OCI-LY7 (cell line): Measurements from ENCODE around the gene EIF3K. TPM values are rescaled to one million over a fixed set of nuclear protein-coding genes. Genes with fewer than 3 reads are reported as not detected.

Experiments used
- BruUV-seq: library from RNA; stranded (reverse); fragments of 400-500 nt; replicated peaks from 2 replicates; lab custom pipeline; 2021; lab: Mats Ljungman, UMichigan
- CTCF ChIA-PET: fragments of 300-600 bp; sonication (Branson Sonifier 250); formaldehyde crosslinking; loops from one replicate; lab custom pipeline; 2022; ENCODE audit warnings: antibody characterized with exemption; ENCODE audit not compliant: unreplicated experiment; lab: Charles Lee
- POLR2A ChIA-PET: fragments of 300-600 bp; sonication (Branson Sonifier 250); formaldehyde crosslinking; loops from one replicate; lab custom pipeline; 2022; ENCODE audit warnings: antibody characterized with exemption; lab: Charles Lee
- DNase-seq: peaks from one replicate; pipeline ENCODE4 v3.0.0-alpha.2; 2015; ENCODE audit warnings: low spot score
- H2AFZ ChIP-seq: fragments of 200-600 bp; sonication (generic), shearing (Covaris generic); 2 replicates; pipeline ENCODE4 v1.6.1; 2014; ENCODE audit warnings: mild to moderate bottlenecking, antibody characterized with exemption, low read length, moderate library complexity
- H3K27ac ChIP-seq: fragments of 200-600 bp; sonication (generic); 2 replicates; pipeline ENCODE4 v1.5.1; 2014; ENCODE audit warnings: mixed run types, low read depth, mild to moderate bottlenecking, moderate library complexity, low read length, inconsistent platforms; ENCODE audit not compliant: poor library complexity, severe bottlenecking
- H3K36me3 ChIP-seq: fragments of 200-600 bp; sonication (generic); 2 replicates; pipeline ENCODE4 v1.6.1; 2014; ENCODE audit warnings: mild to moderate bottlenecking, antibody characterized with exemption, low read length, moderate library complexity, mixed read lengths; ENCODE audit not compliant: insufficient read depth
- H3K4me1 ChIP-seq: fragments of 200-600 bp; sonication (generic); 2 replicates; pipeline ENCODE4 v1.5.1; 2014; ENCODE audit warnings: mild to moderate bottlenecking, low read length; ENCODE audit not compliant: insufficient read depth, poor library complexity, severe bottlenecking
- H3K4me2 ChIP-seq: fragments of 200-600 bp; sonication (generic); 2 replicates; pipeline ENCODE4 v1.6.1; 2014; ENCODE audit warnings: mild to moderate bottlenecking, low read length
- H3K4me3 ChIP-seq: fragments of 200-600 bp; sonication (generic); 2 replicates; pipeline ENCODE4 v1.5.1; 2014; ENCODE audit warnings: mild to moderate bottlenecking, low read depth, low read length; ENCODE audit not compliant: poor library complexity, severe bottlenecking
- H3K79me2 ChIP-seq: fragments of 200-600 bp; sonication (generic); 2 replicates; pipeline ENCODE4 v1.6.1; 2016; ENCODE audit warnings: low read depth, mild to moderate bottlenecking, low read length, moderate library complexity, mixed read lengths; ENCODE audit not compliant: insufficient read depth
- H3K9me2 ChIP-seq: fragments of 200-600 bp; sonication (generic); 2 replicates; pipeline ENCODE4 v1.6.1; 2016; ENCODE audit warnings: mild to moderate bottlenecking, low read length, mixed read lengths; ENCODE audit not compliant: insufficient read depth
- H3K9me3 ChIP-seq: fragments of 200-600 bp; sonication (generic); 2 replicates; pipeline ENCODE4 v1.6.1; 2014; ENCODE audit warnings: mild to moderate bottlenecking, mixed run types, low read length, mixed read lengths
- H4K20me1 ChIP-seq: fragments of 200-600 bp; sonication (generic); 2 replicates; pipeline ENCODE4 v1.6.1; 2014; ENCODE audit warnings: mild to moderate bottlenecking, antibody characterized with exemption, low read length, moderate library complexity, mixed read lengths; ENCODE audit not compliant: insufficient read depth
- EZH2phosphoT487 ChIP-seq: fragments of 200-600 bp; sonication (generic); IDR thresholded peaks from 2 replicates; pipeline ENCODE4 v1.6.1; 2018; ENCODE audit warnings: low read depth, borderline replicate concordance, mild to moderate bottlenecking, mixed run types, antibody characterized with exemption, low read length, moderate library complexity, mixed read lengths
- intact Hi-C: fragments of 100-400 bp; cut with micrococcal nuclease; formaldehyde crosslinking; loops from one replicate; pipeline ENCODE4 v1.10.0; 2022; ENCODE audit not compliant: unreplicated experiment
- total RNA-seq, 2 experiments: library from RNA; depleted of rRNA in 1 of 2; stranded (reverse); fragments of >200 nt in 1 of 2; shearing (Covaris generic) in 1 of 2; gene quantifications; 2 replicates each; pipeline ENCODE4 v1.2.3, GENCODE V29; 2014 to 2022
- TF ChIP-seq, protein P1 (sequence below): fragments of 200-600 bp; sonication (generic); conservative IDR thresholded peaks from 2 replicates; pipeline ENCODE4 v1.5.1; 2014; ENCODE audit warnings: mild to moderate bottlenecking, antibody characterized with exemption, low read length, moderate library complexity, mixed read lengths

EIF3K gene
- total RNA-seq, 2 experiments from 2014 or later: 321 to 364 TPM

DNA sequence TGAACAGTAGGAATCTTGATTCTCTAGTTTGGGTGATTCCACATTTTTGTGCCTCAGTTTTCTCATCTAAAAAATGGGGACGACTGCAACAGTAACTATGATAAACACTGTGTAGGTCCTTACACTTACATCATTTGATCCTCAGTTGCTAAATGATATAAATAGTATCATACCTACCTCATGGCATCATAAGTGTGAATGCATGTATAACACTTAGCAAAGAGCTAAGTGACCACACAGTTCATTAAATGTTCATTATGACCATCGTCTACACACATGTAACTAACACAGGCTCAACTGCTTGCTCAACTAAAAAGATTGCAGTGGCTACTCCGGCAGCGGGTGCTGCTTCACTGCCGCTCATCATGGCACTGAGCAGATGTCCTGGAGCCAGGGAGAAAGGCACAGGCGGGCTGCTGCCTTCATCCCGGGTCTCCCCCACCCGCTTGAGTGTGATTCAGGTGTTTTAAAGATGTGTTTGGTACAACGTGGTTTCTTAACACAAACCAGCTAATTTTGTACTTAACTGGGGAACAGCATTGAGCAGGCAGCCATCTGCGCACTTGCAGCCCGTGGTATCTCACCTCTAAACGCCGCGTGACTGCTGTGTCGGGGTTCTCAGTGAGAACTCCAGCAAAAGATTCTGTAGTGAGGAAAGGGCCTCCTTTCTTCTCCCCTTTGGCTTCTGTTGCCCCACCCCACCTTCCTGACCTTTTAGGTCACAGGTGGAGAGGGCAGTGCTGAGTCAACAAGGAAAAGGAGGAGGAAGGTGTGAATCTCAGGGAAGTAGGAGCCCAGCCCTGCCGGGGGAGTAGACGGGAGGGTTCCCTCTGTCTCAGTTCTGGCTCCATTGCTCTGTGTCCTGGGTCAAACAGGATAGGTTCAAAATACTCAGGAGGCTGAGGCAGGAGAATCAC, 16.8 kb downstream of the EIF3K start:
- no peaks in the 10 kb centered on the region for H3K9me3 ChIP-seq
- no peaks in the 10 kb centered on the region for H3K79me2 ChIP-seq
- intact Hi-C loops: loop anchor here (5.0 kb wide), 1 partner anchor 297 kb away; the partner anchor contains the start of genes MRPS12 and SARS2
- H4K20me1 ChIP-seq: no peaks in the 10 kb centered on the region
- H3K9me2 ChIP-seq: no peaks in the 10 kb centered on the region
- no TSS peak for BruUV-seq
- no peak overlapping the region for H3K27ac ChIP-seq
- ChIA-PET POLR2A (no interaction called here), CTCF (no interaction called here)
- no peak for TF ChIP-seq EZH2phosphoT487
- TF ChIP-seq, protein P1, sequence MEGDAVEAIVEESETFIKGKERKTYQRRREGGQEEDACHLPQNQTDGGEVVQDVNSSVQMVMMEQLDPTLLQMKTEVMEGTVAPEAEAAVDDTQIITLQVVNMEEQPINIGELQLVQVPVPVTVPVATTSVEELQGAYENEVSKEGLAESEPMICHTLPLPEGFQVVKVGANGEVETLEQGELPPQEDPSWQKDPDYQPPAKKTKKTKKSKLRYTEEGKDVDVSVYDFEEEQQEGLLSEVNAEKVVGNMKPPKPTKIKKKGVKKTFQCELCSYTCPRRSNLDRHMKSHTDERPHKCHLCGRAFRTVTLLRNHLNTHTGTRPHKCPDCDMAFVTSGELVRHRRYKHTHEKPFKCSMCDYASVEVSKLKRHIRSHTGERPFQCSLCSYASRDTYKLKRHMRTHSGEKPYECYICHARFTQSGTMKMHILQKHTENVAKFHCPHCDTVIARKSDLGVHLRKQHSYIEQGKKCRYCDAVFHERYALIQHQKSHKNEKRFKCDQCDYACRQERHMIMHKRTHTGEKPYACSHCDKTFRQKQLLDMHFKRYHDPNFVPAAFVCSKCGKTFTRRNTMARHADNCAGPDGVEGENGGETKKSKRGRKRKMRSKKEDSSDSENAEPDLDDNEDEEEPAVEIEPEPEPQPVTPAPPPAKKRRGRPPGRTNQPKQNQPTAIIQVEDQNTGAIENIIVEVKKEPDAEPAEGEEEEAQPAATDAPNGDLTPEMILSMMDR: no peak
- no peak overlapping the region for H3K4me2 ChIP-seq
- H3K4me1 ChIP-seq: peaks cover 12% of the 10 kb centered on the region
- no peak overlapping the region for H3K4me3 ChIP-seq
- no peak overlapping the region for H2AFZ ChIP-seq
- peaks cover 55% of the 10 kb centered on the region for H3K36me3 ChIP-seq
- DNase-seq: no peak

DNA sequence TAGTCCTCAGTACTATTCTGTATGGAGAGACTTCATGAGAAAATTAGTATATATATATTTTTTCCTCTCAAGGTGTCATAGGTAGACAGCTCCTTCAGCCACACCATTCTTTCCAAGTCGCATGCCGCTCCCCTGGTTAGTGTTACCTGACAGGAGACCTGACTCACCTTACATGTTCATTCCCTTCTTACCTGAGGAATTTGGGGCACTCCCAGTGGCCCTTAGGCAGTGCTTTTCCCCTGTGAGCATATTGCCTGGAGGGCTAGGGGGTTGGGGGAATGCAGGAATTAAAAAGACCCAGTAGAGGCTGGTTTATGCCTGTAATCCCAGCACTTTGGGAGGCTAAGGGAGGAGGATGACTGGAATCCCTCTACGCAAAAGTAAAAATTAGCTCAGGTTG, 19.5 kb downstream of the EIF3K start:
- ChIA-PET CTCF (interaction anchor here (0.9 kb wide), 1 partner anchor 8 kb away, joined by 3 read pairs; the partner anchor contains the start of gene ACTN4), POLR2A (interaction anchor here (1.4 kb wide), 1 partner anchor 20 kb away, joined by 5 read pairs; the partner anchor contains the start of genes EIF3K and MAP4K1)
- no TSS peak for BruUV-seq
- intact Hi-C loops: loop anchor here (5.0 kb wide), 1 partner anchor 294 kb away; the partner anchor contains the start of genes MRPS12 and SARS2
- Histone ChIP-seq H3K4me1 (peaks cover 12% of the 10 kb centered on the region), H3K36me3 (peaks cover 32% of the 10 kb centered on the region), H3K9me2 (no peaks in the 10 kb centered on the region), H3K27ac (no peak overlapping the region), H4K20me1 (no peaks in the 10 kb centered on the region), H2AFZ (no peak overlapping the region), H3K4me2 (no peak overlapping the region), H3K9me3 (no peaks in the 10 kb centered on the region), H3K4me3 (no peak overlapping the region), H3K79me2 (no peaks in the 10 kb centered on the region)
- DNase-seq: no peak
- TF ChIP-seq EZH2phosphoT487: no peak
- TF ChIP-seq, protein P1: no peak

DNA sequence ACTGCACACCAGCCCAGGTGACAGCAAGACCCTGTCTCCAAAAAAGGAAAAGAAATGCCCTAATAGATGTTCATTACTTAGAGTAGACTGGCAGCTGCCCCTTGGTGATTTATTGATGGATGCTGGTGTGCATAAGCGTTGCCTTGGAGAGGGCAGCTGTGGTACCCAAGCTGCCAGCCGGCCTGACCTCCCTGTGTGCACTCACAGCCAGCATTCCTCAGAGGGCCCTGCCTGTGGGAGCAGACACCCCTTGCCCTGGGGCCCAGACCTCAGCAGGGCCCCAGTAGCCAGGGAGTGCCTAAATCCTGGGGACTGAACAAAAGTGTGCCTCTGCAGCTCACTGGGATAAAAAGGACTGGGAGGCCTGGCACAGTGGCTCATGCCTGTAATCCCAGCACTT, 20.7 kb downstream of the EIF3K start:
- Histone ChIP-seq H3K4me3 (no peak overlapping the region), H3K9me2 (no peaks in the 10 kb centered on the region), H3K27ac (no peak overlapping the region), H3K4me2 (no peak overlapping the region), H3K4me1 (peaks cover 12% of the 10 kb centered on the region), H3K36me3 (peaks cover 25% of the 10 kb centered on the region), H3K9me3 (no peaks in the 10 kb centered on the region), H3K79me2 (no peaks in the 10 kb centered on the region), H4K20me1 (no peaks in the 10 kb centered on the region), H2AFZ (no peak overlapping the region)
- ChIA-PET CTCF (no interaction called here), POLR2A (no interaction called here)
- no TSS peak for BruUV-seq
- no peak for DNase-seq
- TF ChIP-seq, protein P1: no peak
- intact Hi-C loops: loop anchor here (5.0 kb wide), 1 partner anchor 293 kb away; the partner anchor contains the start of genes MRPS12 and SARS2
